ENCODE data around the gene TRIM52.
"Not testable (repeated sequence)": the region's sequence is repeated elsewhere in the genome, so short reads cannot be mapped to it uniquely, and the experiment has no call there.

Gene TRIM52

DNA sequence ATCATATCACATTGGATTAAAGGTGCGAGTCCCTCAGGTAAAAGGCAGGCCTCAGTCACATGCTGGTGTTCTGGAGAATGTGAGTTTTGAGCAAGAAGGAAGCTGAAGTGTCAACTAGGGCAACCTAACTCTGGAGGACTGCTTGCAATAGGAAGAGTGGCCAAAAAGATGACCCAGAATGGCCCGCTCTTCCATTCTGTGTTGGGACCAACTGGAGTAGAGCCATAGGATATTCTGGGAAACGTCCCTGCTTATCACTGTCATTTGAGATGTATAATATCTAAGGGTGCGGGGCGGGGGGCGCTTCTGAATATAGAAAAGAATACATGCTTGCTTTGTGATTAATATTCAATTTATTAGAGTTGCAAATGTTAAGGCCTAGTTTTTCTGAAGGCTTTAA lies 48.9 kb downstream of the TRIM52 start:
- DNase-seq: no peak

GRCh38 chr5:181211208-181211607 lies 49.7 kb downstream of the TRIM52 start:
- DNase-seq: no peak

- DNase-seq: not testable (repeated sequence)
Measured at GRCh38 chr5:181210698-181211097, 50.2 kb downstream of the TRIM52 start.

- DNase-seq: not testable (repeated sequence)
Measured at GRCh38 chr5:181210148-181210547, 50.8 kb downstream of the TRIM52 start.

GRCh38 chr5:181209006-181209405 lies 51.9 kb downstream of the TRIM52 start:
- not testable (repeated sequence) for DNase-seq

GRCh38 chr5:181207960-181208253 lies 53.0 kb downstream of the TRIM52 start:
- no peak for DNase-seq

- DNase-seq: peak; percentile 95
Measured at GRCh38 chr5:181207214-181207959, 53.6 kb downstream of the TRIM52 start.

DNA sequence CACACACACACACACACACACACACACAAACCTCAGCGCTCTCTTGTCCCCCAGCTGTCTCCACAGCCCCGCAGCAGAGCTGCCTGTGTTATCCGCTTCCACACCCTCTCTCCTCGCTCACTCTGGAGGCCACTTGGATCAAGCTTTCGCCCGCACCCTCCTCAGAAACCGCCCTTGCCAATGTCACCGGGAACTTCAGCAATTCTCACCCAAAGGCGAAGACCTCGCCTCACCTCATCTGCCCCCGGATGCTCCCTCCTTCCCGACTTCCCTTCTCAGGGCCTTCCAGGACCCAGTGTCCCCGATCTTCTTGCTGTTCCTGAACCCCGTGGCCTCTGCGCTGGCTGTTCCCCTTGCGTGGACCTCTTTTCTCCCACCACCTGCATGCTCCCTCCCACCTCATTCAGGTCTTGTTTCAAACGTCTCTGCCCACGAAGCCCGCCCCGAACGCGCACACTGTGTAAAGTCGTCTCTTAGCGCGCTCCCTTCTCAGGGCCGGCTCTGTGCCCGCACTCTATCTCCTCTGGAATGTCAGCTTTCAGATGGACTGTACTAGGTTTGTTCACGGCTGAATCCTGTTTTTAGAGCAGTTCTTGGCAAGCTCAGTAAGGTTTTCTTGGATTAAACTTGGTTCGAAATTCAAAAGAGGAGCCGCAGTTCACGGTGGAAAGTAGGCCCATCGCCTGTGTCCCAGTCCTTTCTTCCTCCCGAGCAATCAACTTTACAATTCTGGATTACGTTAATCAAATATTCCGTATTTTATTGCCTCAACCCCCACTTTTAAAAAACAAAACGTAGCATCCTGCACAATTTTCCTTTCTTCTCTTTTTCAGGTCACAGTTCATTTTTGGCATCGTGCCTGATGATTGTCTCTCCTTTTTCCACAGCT lies 54.9 kb downstream of the TRIM52 start:
- DNase-seq: peak; percentile 54

Data from stimulated activated CD4-positive, alpha-beta T cell treated with anti-CD3 and anti-CD28 coated beads, Interleukin-15, amount 100 ng/mL, for 24 hours (primary cell).